Iris pigment epithelial cell (primary cell): ENCODE data around the gene CGB1.
"Not testable (repeated sequence)": the region's sequence is repeated elsewhere in the genome, so short reads cannot be mapped to it uniquely, and the experiment has no call there.

ENCODE experiments used
- DNase-seq: peaks from one replicate; pipeline ENCODE4 v3.0.0-alpha.2; 2011; ENCODE audit warnings: low read depth

Gene CGB1

DNA sequence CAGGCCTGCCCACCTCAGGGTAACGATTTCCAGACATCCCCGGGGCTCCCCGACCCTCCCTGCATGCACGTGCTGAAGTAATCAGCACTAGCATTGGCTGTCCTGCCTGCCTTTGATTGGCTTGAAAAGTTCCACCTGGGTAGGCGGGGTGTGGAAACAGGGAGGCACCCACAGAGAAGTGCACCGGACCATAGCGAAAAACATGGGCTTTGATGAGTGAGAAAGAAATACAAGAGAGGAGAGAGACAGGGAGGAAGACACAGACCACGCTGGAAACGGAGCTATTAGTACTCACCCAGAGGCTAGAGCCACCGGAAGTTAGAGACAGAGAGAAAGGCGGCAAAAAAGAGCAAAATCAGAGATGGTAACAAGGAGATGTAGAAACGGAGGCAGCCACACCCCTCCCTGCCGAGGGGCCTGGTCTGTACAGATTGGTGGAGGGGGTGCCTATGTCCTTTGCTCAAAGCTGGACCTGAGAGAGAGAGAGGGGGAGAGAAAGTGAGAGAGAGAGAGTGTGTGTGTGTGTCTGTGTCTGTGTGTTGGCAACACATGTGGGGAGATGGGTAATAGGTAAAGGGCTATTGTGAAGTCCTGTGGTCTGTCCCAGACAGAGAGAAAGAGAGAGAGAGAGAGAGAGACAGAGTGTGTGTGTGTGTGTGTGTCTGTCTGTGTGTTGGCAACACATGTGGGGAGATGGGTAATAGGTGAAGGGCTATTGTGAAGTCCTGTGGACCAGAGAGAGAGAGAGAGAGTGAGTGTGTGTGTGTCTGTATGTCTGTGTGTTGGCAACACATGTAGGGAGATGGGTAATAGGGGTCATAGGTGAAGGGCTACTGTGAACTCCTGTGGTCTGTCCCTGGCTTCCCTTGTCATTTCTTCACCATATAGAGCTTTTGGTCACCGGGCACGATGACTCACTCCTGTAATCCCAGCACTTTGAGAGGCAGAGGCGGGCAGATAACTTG is 15.5 kb downstream of the CGB1 start:
- DNase-seq: peak; percentile 23

- no peak for DNase-seq
Measured at GRCh38 chr19:49020342-49020741, 16.4 kb downstream of the CGB1 start.

DNA sequence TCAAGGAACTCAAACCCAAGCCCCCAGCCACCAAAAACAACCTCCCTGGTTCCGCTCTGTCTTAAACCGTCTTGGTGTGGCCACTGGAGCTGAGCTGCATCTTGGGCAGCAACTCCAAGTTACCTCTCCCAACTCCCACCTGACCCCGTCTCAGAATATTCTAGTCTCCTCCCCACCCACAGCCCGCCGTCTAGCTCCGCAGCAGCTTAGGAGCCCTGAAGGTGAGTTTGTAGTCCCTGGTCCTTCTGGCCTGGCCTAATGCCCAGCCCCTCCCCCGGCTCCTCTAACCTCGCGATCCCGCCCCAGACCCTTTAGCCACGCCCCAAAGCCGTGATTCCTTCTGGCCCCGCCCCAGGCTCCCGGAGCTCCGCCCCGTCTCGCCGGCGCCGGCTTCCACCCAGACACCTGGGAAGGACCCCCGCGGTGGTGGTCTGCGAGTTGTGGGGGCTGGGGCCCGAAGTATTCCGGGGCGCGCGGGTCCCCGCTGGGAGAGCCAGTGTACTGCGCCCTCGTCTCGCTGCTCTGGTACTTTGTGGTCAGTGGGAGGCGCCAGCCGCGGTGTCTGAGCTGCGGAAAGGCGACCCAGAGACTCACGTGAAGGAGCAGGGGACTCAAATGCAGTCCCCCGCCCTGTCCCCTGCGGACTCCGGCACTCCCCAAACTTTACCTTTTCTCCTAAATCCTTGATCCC is 17.3 kb downstream of the CGB1 start:
- peak; percentile 53 for DNase-seq

- DNase-seq: not testable (repeated sequence)
Measured at GRCh38 chr19:49018388-49019241, 18.1 kb downstream of the CGB1 start.

GRCh38 chr19:49017666-49018351 is 18.9 kb downstream of the CGB1 start:
- DNase-seq: peak; percentile 56

DNA sequence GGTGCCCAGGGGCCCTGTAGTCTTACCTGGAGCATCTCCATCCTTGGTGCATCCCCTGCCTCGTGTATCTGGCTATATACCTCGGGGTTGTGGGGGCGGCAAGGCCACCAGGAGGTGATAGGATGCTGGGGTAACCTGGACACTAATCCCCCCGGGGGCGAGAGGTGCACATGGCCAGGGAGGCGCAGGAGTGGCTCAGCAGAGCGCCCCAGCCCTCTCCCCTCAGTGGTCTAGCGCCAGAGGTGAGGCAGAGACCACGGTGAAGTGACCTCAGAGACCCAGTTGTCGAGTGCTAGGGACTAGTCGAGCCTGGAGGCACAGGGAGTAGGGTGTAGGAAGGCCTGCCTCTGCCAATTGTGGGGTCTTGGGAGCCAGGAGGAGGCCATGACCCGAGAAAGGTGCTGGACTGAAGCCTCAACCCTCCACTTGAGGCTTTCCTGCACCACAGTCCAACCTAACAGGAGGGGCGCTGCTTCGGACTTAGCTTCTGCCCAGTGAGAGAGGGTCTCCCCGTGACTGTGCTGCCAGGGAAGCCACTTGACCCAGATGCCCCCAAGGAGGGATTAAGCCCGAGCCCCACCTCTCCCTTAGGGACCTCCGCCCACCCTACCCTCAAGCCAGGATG is 19.5 kb downstream of the CGB1 start, which contains the start of gene LHB:
Gene LHB (minus strand): TSS at position 51 of the 625 bp plus-strand sequence. CDS start 10 bp downstream, at position 41.
- DNase-seq: no peak

- DNase-seq: no peak
Measured at GRCh38 chr19:49016067-49016839, 20.4 kb downstream of the CGB1 start.

- no peak for DNase-seq
Measured at GRCh38 chr19:49014870-49015255, 21.8 kb downstream of the CGB1 start.

GRCh38 chr19:49014123-49014869 is 22.4 kb downstream of the CGB1 start:
- DNase-seq: peak; percentile 20

DNA sequence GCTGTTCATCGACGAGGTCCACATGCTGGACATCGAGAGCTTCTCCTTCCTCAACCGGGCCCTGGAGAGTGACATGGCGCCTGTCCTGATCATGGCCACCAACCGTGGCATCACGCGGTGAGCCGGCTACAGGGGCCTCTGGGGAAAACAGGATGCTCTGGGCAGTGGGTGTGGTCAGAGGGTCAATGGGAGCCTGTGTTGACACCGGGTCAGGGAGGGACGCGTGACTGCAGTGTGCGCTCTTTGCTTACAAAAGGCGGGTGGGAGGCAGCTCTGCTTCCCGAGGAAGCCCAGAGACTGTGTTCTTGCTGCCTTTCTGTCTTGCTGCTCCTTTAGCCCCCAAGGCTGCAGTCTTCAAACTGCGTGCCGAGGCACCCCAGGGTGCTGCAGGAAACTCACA is 25.5 kb downstream of the CGB1 start:
- DNase-seq: no peak

- no peak for DNase-seq
Measured at GRCh38 chr19:49010453-49010852, 26.2 kb downstream of the CGB1 start.

DNA sequence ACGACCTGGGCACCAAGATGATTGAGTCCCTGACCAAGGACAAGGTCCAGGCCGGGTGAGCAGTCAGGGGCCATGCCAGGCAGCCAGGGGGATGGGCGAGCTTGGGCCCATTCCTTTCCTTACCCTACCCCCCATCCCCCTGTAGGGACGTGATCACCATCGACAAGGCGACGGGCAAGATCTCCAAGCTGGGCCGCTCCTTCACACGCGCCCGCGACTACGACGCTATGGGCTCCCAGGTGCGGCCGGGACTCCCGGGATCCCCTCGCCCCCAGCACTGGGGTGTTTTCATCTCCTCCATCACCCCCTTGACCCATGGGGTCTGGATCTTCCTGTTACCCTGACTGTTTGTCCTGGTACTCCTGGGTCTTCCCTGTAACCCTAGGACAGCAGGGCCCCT is 26.9 kb downstream of the CGB1 start:
- no peak for DNase-seq

DNA sequence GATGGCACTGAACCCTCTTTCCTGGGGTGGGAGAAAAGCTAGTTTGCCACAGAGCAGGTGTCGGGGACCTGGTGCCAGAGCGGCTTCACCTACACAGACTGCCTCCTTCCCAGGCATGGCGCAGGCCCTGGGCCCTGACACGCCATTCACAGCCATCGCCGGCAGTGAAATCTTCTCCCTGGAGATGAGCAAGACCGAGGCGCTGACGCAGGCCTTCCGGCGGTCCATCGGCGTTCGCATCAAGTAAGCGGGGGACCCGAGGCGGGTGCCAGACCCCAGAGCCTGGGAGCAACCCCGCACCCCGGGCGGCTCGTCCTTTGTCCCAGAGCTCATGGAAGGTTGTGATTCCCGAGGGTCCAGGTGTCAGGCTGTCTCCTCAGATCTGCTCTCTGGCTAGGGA is 29.8 kb downstream of the CGB1 start:
- no peak for DNase-seq

DNA sequence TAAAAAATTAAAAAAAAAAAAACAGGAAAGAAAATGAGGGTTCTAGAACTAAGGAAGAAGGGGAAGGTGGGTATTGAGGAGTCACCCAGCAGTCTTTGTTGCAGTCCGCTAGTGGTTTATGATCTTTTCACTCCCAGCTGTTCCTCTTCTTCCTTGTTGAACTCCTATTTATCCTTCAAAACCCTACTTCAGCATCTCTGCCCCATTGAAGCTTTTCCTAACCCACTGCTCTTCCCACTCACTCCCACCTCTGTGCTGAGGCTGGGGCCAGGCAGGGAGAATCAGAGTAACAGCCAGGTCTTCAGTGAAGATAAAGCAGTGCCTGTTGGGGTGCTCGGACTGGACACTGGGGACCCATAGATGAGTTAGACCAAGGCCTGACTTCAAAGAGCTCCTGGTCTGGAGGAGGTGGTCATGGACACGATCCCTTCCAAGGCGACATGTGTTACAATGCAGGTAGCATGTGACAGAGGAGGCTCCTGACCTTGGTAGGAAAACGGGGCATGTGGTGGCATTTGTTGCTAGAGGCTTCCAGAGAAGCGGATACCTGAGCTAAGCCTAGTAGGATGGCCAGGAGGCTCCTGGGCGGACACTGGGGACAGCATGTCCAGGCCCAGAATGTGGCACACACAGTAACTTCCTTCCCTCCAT is 31.6 kb downstream of the CGB1 start:
- DNase-seq: no peak

DNA sequence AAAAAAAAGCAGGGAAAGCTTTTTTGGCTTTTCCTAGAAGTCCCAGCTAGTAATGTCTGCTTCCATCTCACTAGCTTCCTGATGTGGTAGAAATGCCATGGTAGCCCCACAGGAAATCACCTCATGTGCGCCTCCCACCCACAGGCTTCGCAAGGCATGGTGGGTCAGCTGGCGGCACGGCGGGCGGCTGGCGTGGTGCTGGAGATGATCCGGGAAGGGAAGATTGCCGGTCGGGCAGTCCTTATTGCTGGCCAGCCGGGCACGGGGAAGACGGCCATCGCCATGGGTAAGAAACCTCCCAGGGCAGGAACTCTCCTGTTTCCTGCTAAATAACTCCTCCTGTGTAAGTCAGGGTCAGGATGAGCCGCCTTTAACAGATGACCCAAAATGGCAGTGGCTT is 32.6 kb downstream of the CGB1 start:
- DNase-seq: no peak

DNA sequence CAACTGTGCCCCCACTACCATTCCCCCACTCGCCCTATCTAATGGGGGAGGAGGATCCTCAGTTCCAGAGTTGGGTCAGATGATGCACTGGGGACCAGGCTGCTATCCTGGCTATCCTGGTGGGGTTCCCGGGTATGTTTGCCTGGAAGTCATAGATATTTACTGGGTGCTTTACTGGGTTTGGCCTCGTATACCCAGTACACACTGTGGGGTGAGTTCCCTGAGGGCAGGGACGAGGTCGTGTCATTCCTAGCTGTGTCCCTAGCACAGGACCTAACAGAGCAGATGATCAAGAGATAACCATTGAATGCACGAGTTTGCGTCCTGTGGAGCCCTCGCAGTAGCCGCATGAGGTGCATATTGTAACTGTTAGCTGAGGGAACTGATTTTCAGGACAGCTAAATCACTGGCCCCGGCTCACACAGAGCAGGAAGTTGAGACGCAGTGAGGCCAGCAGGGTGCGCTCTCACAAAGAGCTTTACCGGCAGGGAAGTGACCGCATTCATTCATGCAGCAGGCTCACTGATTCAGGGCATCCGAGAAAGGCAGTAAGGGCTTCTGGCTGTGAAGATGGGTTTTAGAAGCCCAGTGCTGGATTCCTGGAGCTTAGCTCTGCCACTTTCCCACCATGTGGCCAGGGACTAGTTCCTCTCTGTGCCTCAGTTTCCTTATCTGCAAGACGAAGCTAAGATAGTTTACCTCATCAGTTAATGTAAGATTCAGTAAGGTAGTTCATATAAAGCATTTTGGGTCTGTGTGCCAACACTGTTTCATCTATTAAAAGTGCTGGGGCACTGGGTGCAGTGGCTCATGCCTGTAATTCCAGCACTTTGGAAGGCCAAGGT is 37.0 kb downstream of the CGB1 start:
- peak; percentile 77 for DNase-seq

GRCh38 chr19:48997972-48998371 is 38.7 kb downstream of the CGB1 start:
- peak; percentile 68 for DNase-seq

- DNase-seq: peak; percentile 12
Measured at GRCh38 chr19:48994035-48994386, 42.7 kb downstream of the CGB1 start.
